Right atrium auricular region (tissue), 2 donors: ENCODE measurements around the gene ZP2. TPM values are rescaled to one million over a fixed set of nuclear protein-coding genes. Genes with fewer than 3 reads are reported as not detected.

Experiments
- DNase-seq: peaks from one replicate; pipeline ENCODE4 v3.0.0-alpha.2; 2019; ENCODE audit warnings: low spot score
- H3K27ac ChIP-seq, 2 donors: fragments of 200-600 bp; sonication (generic); 1 replicate in 1 of 2; 2 replicates in 1 of 2; pipeline ENCODE4 v1.5.1; 2016 to 2019
- H3K27me3 ChIP-seq, 2 donors: fragments of 200-600 bp; sonication (generic); one replicate each; pipeline versions ENCODE4 v1.5.1 to v1.6.0; 2017 to 2019
- H3K36me3 ChIP-seq: fragments of 200-600 bp; sonication (generic); one replicate; pipeline ENCODE4 v1.5.1; 2016
- H3K4me1 ChIP-seq, 2 donors: fragments of 200-600 bp; sonication (generic); one replicate each; pipeline versions ENCODE4 v1.5.1 to v1.6.0; 2017 to 2019
- H3K4me3 ChIP-seq, 2 donors: fragments of 200-600 bp; sonication (generic); 1 replicate in 1 of 2; 2 replicates in 1 of 2; pipeline ENCODE4 v1.5.1; 2017 to 2019; ENCODE audit warnings: mild to moderate bottlenecking in 1 of 2, moderate library complexity in 1 of 2
- H3K9me3 ChIP-seq, 2 donors: fragments of 200-600 bp; sonication (generic); one replicate each; pipeline ENCODE4 v1.5.1; 2019
- CTCF ChIP-seq, 2 donors: fragments of 200-600 bp; sonication (generic); IDR thresholded peaks; one replicate each; pipeline ENCODE4 v1.5.1; 2019; ENCODE audit warnings: antibody characterized with exemption in 2 of 2
- total RNA-seq, 2 donors: library from RNA; depleted of rRNA; stranded (reverse); fragments of >200 nt; gene quantifications; one replicate each; pipeline ENCODE4 v1.1.0, GENCODE V29; 2016

Gene ZP2
- total RNA-seq, 2 donors from 2014 or later: not detected

- no peak for TF ChIP-seq CTCF (IDR thresholded peaks at IDR 0.05)
- DNase-seq: no peak
- no peaks in the 10 kb centered on the region for H3K4me1 ChIP-seq
- H3K27ac ChIP-seq: no peak overlapping the region
- H3K36me3 ChIP-seq: no peaks in the 10 kb centered on the region
- no peaks in the 10 kb centered on the region for H3K27me3 ChIP-seq
- no peaks in the 10 kb centered on the region for H3K9me3 ChIP-seq
- H3K4me3 ChIP-seq: no peak overlapping the region
These were observed 12.4 kb upstream of the ZP2 start for GRCh38 chr16:21223787-21224186.

- no peak overlapping the region for H3K27ac ChIP-seq
- no peaks in the 10 kb centered on the region for H3K36me3 ChIP-seq
- no peaks in the 10 kb centered on the region for H3K9me3 ChIP-seq
- no peak for DNase-seq
- no peaks in the 10 kb centered on the region for H3K27me3 ChIP-seq
- no peak for TF ChIP-seq CTCF (IDR thresholded peaks at IDR 0.05)
- no peak overlapping the region for H3K4me3 ChIP-seq
- no peaks in the 10 kb centered on the region for H3K4me1 ChIP-seq
These were observed 11.3 kb upstream of the ZP2 start for GRCh38 chr16:21222495-21223337.

- no peak overlapping the region for H3K27ac ChIP-seq
- no peaks in the 10 kb centered on the region for H3K4me1 ChIP-seq
- no peak for TF ChIP-seq CTCF (IDR thresholded peaks at IDR 0.05)
- H3K4me3 ChIP-seq: no peak overlapping the region
- no peaks in the 10 kb centered on the region for H3K36me3 ChIP-seq
- H3K9me3 ChIP-seq: no peaks in the 10 kb centered on the region
- no peak for DNase-seq
- H3K27me3 ChIP-seq: no peaks in the 10 kb centered on the region
These were observed 8.2 kb upstream of the ZP2 start for GRCh38 chr16:21219551-21219950.

- no peaks in the 10 kb centered on the region for H3K27me3 ChIP-seq
- H3K9me3 ChIP-seq: no peaks in the 10 kb centered on the region
- TF ChIP-seq CTCF (IDR thresholded peaks at IDR 0.05): no peak
- no peak overlapping the region for H3K4me3 ChIP-seq
- no peaks in the 10 kb centered on the region for H3K36me3 ChIP-seq
- no peak for DNase-seq
- no peaks in the 10 kb centered on the region for H3K4me1 ChIP-seq
- no peak overlapping the region for H3K27ac ChIP-seq
These were observed 6.8 kb upstream of the ZP2 start for GRCh38 chr16:21218153-21218552.

- H3K27me3 ChIP-seq: no peaks in the 10 kb centered on the region
- no peak overlapping the region for H3K27ac ChIP-seq
- no peaks in the 10 kb centered on the region for H3K9me3 ChIP-seq
- H3K4me1 ChIP-seq: no peaks in the 10 kb centered on the region
- DNase-seq: no peak
- no peaks in the 10 kb centered on the region for H3K36me3 ChIP-seq
- no peak overlapping the region for H3K4me3 ChIP-seq
- no peak for TF ChIP-seq CTCF (IDR thresholded peaks at IDR 0.05)
These were observed 5.7 kb upstream of the ZP2 start for GRCh38 chr16:21217121-21217520.

- no peaks in the 10 kb centered on the region for H3K27me3 ChIP-seq
These were observed 2.7 kb upstream of the ZP2 start for GRCh38 chr16:21214086-21214485.

More at GRCh38 chr16:21214086-21214485, 2.7 kb upstream of the ZP2 start:
- no peak overlapping the region for H3K4me3 ChIP-seq
- H3K9me3 ChIP-seq: no peaks in the 10 kb centered on the region
- TF ChIP-seq CTCF (IDR thresholded peaks at IDR 0.05): no peak
- no peaks in the 10 kb centered on the region for H3K4me1 ChIP-seq
- H3K36me3 ChIP-seq: no peaks in the 10 kb centered on the region
- DNase-seq: no peak
- no peak overlapping the region for H3K27ac ChIP-seq
